Measurements from ENCODE around the gene KRTAP11-1.

Gene KRTAP11-1, protein sequence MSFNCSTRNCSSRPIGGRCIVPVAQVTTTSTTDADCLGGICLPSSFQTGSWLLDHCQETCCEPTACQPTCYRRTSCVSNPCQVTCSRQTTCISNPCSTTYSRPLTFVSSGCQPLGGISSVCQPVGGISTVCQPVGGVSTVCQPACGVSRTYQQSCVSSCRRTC

DNA sequence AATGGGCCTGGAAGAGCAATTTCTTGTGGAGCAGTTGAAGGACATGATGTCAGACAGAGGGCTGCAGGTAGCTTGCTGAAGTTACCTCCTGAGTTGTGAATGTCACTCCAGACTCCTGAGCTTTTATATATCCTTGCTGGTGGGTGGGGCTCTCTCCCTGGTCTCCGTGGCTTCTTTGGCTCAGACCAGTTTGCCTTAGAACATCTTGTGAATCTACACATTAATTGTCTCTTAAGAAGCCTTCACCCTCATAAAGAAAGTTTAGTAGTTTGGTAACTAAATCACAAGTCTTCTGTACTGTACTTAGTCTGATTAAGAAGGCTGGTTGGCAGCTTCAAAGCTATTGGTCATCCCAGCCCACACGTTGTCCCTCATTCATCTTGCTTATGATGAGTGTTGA is at the start of gene KRTAP11-1:
Gene KRTAP11-1, minus strand, starts transcription at position 101 of the 400 bp plus-strand sequence. Its CDS starts 56 bp downstream, at position 45.
- DNase-seq, result no peak

DNA sequence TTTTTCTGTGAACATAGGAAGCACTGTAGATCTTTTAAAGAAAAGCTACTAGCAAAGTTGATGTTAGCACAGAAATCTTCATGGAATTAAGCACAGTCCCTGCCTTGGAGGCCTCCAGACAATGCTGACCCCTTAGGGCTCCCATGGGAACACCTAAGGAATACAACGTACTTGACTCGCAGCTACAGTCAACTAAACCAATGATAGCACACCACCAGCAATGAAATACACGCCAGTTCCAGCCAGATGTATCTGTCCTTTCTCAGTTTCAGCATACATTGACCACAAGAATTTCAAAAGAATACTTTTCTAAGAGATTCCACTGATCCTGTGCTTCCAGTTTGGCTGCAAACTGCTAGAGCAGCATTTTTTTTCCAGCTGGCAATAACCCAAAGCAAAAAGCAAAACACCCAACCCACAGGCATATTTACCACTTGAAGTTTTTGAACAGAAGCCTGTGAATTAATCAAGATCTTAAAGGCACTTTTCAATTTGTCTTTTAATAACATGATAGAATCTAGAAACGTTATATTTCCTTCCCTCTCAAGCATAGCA is 42.8 kb upstream of the KRTAP11-1 start:
- no peak for DNase-seq

DNA sequence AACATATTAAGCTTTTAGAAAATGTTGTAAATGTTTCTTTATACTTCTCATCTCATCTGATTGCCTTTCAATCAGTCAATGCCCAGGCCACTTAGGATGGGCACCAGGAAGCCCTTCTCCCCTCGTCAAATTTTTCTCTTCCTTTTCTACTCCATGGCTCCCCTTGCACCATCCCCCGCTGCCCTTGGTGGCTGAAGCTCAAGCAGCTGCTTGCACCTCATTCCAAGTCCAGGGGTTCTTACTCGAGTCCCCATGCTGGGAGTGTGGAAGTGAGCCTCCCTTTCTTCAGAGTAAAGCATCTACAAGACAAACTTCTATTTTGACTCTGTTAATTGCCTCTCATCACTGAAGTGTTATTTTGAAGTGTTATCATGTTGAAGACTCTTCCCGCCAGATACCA is 39.7 kb upstream of the KRTAP11-1 start:
- DNase-seq, result no peak

DNA sequence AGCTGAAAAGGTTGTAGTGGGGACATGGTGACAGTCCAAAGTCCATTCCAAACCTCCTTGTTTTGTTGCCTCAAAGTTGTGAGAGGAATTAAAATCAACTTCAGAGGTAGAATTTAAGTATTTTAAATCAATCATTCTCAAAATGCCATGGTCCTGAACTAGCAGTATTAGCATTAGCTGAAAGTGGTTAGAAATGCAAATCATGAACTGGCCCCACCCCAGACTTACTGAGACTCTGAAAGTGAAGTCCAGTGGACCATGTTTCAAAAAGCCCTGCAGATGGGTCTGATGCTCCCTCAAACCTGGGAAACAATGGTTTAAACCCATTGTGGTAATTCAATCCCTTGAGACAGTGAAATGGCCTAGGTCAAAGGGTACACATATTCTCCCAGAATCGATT is 36.2 kb upstream of the KRTAP11-1 start:
- DNase-seq, result no peak

DNA sequence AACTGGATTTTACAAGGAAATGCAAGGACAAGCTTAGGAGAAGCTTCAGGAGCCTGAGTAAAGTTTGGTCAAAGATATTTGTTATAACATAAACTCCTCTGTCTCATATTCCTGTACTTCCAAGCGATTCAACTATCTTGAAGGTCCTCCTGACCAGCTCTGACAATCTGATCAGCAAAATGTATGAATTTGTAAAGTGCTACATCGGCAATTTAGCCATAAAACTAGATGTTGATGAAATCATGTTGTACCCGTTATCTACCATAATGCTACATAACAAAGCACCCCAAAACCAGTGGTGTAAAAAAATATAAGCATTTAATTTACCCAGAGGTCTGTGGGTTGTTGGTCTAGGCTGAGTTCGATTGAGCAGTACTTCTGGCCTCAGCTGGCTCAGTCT is 19.5 kb upstream of the KRTAP11-1 start:
- no peak for DNase-seq

DNA sequence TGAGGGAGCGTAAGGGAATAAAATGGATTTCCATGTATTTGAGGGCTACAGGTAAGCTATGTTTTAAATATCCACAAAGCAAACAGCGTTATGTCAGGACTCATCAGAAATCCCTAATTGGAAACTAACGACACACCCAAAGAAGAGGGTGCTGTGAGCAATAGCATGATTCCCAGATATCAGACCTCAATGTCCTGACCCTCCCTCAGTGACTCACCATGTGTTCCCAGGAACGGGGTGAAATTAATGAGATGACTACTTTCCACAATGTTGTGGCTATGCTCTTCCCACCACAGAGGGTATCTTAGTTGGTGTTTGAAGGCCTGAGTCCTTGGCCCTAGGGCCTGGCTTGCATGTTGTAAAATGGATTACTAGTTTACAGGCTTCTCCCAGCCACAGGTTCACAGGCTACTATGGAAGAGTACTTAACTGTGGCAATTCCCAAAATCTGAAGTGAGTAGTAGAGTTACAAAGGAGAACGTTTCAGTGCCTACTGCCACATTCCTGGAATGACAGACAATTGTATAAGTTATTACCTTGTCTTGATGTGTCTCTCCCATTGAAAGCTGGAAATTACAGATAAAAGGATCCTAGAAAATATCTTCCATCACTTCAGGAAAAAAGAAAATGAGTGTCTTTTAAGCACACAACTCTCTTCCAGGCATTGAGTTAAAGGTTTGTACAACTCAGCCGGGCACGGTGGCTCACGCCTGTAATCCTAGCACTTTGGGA is 1.7 kb upstream of the KRTAP11-1 start:
- DNase-seq, result no peak

DNA sequence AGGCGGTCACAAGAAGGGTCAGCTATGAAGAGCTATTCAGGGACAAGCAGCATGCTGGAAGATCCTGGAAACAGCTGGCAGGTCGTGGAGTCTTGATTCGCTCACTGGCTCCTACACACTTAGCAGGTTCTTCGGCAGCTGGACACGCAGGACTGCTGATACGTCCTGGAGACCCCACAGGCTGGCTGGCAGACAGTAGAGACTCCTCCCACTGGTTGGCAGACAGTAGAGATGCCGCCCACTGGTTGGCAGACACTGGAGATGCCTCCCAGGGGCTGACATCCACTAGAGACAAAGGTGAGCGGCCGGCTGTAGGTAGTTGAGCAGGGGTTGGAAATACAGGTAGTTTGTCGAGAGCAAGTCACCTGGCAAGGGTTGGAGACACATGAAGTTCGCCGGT is 466 bp downstream of the KRTAP11-1 start:
- DNase-seq, result no peak

DNA sequence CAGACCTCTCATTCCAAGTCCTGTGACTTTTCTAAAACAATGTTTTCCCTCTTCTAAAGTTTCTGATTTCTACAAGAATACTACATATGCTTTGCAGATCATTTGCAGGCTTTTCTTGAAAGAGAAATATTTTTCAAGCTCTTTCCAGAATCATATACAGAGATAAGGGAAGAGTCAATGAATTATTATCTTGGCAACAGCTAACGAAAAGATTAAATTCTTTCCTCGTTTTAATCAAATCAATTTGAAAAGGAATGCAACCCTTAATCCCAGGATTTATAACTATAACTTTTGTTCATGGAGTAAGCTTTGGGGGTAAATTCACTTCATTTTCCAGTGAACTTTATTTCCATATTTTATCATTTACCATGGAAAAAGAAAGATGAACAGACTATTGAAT is 6.9 kb downstream of the KRTAP11-1 start:
- no peak for DNase-seq

DNA sequence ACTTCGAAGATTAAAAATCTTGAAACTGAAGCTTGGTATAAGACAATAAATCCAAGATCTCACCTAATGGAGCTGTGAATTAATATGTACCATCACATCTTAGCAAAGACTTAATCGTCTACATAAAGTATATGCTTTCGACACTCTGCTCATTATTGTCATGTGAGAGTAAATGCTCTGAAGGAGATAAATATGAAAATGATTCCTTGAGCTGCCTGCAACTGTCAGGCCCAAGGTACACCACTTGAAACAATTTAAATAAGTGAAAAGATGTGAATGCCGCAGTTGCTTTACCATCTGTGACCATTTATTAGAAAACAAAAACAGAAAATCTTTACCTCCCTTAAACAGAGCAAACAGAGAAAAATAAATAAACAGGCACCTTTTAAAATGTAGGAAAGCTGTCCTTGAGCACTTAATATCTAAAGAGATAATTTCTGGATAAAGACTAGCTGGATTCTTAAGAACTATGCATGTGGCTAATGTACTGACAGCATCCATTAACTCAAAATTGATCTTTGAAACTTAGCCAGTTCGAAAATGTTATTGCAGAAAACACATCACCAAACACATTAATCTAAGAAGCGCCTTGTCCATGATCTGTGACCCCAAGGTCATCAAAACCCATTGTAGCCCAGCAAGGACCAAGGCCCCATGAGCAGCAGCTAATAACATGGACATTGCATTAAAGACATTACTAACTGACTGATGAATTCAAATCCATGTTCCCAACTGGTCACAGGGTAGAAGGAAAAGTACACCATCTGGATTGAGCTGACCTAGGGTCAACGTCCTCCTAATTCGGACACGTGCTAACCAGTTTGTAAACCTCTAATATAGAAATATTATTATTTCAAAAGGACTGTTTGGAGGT is 33.5 kb downstream of the KRTAP11-1 start:
- no peak for DNase-seq

DNA sequence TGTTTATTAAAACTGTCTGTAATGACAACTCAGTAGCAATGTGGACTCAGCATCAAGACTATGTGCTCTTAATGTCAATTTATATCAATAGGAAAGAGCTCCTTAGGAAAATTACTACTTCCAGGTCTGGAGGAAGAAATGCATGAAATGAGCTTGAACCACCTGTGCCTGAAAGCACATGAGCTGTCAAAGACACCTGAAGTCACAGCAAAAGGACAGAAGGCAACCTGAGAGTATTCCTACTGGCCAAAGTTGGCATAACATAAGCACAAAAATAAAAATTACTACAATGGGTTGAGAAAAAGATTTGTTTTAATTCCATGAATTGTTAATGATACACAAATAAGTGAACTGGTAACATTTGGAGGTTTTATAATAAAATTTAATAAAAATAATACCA is 38.4 kb downstream of the KRTAP11-1 start:
- DNase-seq, result no peak

DNA sequence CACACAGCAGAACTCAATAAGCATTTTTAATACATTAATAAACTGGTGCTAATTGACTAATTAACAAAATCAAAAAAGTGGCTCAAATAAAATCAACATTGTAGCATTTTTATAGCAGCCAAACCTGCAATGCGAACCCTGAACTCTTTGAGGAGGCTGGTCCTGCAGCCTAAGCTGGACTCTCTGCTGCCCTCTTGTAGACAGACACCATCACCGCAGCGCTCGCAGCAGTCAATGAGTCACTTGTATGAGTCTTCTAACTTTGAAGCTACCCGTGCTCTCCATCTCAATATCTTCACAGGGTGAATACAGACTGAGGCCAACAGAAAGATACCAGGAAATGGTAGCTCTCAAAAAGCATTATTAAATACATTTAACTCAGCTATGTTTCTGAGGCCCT is 42.1 kb downstream of the KRTAP11-1 start:
- peak; percentile 28 to 39 for DNase-seq

DNA sequence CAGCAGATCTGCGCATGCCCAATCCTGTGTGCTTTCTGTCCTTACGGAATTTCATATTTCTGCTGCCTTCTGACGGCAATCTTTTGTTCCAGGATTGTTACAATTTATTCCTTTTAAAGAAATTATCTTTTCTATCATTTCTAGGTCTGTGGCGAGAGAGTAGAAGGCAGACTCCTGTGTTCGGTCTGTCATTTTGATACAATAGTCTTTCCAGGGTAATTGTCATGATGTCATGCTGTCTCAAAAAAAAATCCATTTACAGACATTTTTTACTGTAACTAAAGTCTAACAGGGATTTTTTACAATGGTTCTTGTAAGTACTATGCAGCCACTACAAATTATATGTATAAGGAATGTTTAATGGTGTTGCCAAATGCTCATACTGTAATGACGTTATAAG is 42.8 kb downstream of the KRTAP11-1 start:
- no peak for DNase-seq

DNA sequence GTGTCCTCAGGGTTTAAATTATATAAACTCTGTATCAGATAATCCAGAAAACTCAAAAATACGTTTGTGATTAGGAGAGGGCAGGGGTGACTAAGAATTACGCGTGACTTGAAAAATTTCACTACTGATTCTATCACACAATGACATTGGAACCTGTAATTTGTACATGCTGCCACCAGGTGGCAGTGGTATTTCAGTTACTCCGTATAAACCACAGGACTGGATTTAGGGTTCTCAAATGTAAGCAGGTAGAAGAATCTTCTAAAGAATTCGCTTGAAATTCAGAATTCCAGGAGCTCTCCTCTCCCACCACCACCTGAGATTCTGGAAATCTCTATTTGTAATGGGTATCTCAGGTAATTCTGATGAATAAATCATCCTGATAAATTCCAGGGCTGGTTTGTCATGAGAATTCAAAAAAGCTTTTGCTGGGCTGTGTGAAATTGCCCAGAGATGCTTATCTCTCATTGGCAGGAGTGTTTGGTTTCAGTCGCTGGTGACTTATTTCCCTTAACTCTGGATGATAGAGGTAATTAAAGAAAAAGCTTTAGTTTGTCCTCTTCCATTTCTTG is 50.1 kb downstream of the KRTAP11-1 start:
- DNase-seq, result peak; percentile 29 to 58
